ENCODE data around the gene LRRC3.
A peak's percentile ranks its signal among the peaks of the same experiment; 100 is the strongest.

Gene LRRC3

DNA sequence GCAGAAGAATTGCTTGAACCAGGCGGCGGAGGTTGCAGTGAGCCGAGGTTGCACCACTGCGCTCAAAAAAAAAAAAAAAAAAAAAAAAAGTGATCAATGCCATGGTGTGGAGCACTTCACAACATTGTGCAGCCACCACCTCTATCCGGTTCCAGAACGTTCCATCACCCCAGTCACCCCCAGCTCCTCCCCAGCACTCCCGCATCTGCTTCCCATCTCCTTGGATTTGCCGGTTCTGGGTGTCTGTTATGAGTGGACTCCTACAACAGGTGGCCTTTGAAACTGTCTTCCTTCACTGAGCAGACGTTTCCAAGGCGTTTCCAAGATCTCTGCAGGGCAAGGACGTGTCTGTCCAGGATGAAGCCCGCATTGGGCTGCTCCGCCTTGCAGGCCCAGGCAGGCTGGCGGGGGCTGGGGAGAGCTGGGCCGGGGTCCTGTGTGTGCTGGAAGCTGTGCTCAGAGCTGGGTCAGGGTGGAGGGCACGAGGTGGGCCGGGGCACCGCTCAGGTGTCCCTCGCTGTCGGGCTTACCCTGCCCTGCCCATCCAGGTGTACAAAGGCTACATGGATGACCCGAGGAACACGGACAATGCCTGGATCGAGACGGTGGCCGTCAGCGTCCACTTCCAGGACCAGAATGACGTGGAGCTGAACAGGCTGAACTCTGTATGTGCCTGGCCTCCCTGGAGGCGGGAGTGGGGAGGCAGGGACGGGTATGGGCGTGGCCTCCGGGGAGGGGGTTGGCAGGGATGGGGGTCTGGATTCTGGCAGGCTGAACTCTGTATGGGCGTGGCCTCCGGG lies 14.9 kb upstream of the LRRC3 start:
- DNase-seq, result no peak

DNA sequence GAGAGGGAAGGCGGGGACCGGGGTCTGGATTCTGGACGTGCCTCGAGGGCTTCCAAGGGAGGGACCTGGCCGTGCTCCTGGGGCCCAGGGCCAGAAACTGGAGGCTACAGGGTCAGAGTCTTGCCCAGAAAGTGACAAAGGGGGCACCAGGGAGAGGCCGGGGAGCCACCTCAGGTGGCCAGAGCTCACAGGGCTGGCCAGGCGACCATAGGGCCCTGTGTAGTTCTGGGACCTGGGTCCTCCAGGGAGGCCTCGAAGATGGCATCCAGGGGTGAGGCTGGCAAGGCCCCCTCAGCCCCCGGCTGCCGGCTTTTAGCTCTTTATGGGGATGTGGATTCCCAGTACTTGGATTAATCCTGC lies 14.3 kb upstream of the LRRC3 start:
- DNase-seq, result no peak

GRCh38 chr21:44441581-44442265 lies 13.6 kb upstream of the LRRC3 start:
- no peak for DNase-seq

GRCh38 chr21:44442266-44443125 lies 12.8 kb upstream of the LRRC3 start:
- DNase-seq, result no peak

GRCh38 chr21:44443291-44443890 lies 11.9 kb upstream of the LRRC3 start:
- DNase-seq, result no peak

DNA sequence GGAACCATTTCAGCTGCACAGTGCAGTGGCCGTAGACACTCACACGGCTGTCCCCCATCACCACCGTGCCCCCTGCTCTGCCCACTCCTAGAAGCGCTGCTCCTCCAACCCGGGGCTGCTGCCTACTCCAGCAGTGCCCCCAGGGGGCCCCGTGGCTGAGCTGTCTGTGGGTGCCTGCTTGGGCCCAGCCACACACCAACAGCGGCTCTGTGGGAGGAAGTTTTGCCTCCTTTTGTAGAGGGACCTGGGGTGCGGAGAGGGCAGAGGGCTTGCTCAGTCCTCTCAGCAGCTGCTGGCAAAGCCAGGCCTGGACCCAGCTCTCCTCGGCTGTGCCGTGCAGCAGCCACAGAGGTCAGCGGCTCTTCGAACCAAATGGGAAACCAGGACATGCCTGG lies 11.4 kb upstream of the LRRC3 start:
- no peak for DNase-seq

DNA sequence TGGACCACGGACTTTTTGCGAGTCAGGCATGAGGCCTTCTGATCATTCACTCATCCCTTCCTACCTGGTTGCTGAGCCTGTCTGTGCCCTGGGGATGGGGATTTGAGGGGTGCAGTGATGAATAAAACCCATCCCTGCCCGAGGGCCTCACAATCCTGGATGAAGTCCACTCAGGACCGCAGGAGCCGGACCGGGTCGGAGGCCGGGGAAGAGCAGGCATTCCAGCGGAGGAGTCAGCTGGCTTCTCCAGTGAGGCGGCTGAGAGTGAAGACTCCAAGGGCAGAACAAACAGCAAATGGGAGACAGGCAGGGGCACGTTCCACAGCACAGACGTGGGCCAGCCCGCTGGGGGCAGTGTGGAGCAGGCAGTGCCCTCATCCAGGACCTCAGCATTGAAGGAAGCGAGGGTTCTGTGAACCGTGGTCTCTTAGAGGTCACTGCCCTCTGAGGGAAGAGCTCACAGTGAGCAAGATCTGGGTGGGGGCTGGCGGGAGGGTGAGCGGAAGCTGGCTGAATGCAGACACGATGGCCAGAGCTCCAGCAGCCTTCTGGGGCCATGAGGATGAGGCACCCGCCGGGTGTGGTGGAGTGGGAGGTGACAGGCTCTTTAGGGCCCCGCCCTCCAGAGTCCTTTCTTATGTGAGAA lies 10.9 kb upstream of the LRRC3 start:
- DNase-seq, result no peak

DNA sequence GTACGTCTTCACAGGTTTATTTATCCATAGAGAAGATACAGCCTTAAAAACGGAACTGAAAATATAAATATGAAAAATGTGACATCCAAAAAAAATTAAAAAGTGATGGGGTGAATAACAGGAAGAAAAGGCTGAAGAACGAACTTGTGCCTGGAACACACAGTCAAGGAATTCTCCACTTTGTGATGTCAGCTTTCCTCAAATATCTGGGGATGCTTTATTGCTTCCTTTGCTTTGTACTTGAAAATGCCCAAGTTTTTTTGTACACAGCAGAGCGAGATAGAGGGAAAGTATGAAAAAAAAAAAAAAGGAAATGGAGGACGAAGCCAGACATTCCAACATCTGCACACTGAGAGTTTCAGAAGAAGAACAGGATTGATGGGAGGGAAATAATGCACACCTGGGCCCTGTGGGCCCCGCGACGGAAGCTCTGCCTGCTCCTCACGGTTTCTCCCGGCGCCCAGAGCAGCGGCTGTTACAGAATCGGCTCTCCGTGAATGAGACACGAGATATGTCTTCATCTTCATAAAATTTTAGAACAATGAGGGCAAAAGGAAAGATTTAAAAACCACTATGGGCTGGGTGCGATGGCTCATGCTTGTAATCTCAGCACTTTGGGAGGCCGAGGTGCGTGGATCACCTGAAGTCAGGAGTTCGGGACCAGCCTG lies 10.0 kb upstream of the LRRC3 start:
- DNase-seq, result no peak

GRCh38 chr21:44448651-44449131 lies 6.6 kb upstream of the LRRC3 start:
- DNase-seq, result no peak

GRCh38 chr21:44449473-44450363 lies 5.6 kb upstream of the LRRC3 start:
- peak; percentile 18 for DNase-seq

GRCh38 chr21:44450402-44450801 lies 4.9 kb upstream of the LRRC3 start:
- DNase-seq, result no peak

DNA sequence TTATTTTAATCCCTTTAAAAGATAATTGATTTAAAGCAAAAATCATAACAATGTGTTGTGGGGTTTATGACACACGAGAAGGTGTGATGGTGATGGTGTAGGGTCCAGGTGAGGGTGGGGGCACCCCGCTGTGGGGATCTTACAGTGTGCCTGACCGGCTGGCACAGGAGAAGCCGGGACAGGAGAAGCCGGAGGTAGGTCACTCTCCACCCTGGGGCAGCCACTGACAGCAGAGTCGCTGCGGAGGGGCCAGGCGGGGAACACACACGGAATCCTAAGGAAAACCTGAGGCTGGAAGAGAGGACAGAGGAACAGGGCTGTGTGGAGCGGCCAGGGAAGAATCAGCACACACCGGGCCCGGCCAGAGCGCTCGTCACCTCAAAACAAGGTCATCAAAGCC lies 4.3 kb upstream of the LRRC3 start:
- no peak for DNase-seq

GRCh38 chr21:44453120-44453519 lies 2.2 kb upstream of the LRRC3 start:
- DNase-seq, result no peak

DNA sequence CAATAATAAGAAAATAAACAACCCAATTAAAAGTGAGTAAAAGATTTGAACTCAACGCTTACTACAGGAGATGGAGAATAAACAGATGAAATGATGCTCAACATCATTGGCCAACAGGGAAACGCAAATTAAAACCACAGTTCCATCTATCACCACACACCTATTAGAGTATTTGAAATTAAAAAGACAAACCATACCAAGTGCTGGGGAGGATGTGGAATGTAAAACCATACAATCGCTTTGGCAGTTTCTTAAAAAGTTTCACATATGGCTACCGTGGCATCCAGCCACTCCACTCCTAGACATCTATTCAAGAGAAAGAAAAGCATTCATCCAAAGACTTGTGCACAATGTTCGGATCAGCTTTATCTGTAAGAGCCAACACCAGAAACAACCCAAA lies 1.3 kb upstream of the LRRC3 start:
- DNase-seq, result no peak

DNA sequence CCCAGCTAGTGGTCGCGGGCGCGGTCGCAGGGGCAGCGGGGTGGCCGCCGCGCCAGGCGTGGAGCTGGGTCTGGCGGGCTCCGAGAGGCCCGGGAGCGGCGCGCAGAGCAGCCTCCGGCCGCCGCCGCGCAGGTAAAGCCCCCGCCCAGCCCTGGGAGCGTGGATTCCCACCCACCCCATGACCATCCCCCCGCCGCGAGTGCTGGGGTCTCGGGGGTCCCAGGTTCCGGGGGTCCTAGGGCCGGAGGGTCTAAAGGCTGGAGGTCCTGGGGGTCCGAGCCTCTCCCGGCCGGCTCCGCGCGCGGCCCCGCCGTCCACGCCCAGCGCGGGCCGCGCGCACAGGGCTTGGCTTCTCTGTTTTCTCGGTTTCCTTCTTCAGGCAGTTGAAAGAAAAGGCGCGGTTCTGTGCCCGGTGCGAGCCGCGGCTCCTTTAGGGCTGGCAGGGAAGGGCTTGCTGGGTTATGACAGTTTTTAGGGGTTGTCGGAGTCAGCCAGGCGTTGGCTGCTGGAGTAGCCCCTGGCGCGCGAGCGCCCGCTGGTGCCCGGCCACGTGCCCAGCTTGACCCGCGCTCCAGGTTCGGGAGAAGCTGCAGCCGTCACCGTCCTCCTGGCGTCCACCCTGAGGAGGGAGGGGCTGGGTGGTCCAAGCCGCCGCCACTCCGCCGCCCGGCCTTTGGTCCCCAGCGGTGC lies 359 bp downstream of the LRRC3 start:
- peak; percentile 71 for DNase-seq

DNA sequence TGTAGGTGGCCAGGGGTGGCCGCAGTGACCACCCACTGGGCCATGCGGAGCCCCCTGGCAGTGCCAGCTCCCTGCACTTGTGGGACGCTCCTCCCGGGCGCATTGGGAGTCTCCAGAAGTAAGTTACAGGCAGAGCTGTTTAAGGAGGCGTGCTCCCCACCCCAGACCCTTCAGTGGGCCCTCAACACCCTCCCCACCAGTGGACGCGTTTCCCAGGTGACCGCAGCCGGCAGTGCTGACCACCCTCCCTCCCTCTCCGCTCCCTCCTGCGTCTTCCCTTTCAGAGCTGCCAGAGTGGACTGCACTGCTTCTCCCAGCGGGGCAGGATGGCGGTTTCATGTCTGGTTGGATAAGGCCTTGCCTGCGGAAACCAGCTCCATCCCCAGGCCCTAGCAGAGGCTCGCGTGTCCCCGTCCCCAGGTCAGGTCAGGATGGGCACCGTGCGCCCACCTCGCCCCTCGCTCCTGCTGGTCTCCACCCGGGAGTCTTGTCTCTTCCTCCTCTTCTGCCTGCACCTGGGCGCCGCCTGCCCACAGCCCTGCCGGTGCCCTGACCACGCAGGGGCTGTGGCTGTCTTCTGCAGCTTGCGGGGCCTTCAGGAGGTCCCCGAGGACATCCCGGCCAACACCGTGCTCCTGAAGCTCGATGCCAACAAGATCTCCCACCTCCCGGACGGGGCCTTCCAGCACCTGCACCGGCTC lies 1.1 kb downstream of the LRRC3 start:
- no peak for DNase-seq

- DNase-seq, result no peak
Measured at GRCh38 chr21:44456915-44457736, 1.8 kb downstream of the LRRC3 start.

DNA sequence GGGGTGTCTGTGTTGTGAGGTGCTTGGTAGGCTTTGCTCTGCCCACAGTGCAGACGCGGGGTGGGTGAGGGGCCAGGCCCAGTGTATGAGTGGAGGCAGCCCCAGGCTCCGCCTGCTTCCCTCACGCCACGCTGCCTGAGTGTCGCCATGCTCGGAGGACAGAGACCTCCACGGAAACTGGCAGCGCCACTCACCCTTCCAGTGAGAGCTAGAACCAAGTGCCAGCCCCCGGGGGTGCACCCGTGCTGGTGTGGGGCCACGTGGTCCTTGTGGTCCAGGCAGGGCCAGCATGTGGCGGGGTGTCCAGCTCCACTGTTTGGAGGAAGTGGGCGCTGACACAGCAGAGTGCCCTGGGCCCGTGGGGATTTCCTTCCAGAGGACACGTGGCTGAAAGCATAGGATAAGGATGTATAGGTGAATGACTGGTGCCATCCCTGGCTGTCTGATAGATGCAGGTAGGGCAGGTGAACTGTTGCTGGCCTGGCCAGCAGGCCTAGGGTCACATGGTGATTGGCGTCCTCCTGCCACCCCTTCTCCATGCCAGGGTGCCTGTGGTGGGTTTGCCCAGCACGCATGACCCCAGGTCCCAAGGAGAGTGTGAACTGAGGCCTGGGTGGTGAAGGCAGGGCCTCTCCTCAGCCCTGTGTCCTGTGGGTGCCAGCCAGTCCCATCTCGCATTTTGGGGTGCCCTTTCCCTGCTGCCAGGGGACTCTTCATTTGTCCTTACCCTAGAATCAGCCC lies 3.8 kb downstream of the LRRC3 start:
- no peak for DNase-seq

Measured in hematopoietic multipotent progenitor cell treated with erythropoietin and hydrocortisone succinate and interleukin-3 and kit ligand, for 6 days (in vitro differentiated cells).